Measurements from ENCODE around the gene MAK.
"Not testable (repeated sequence)": the region's sequence is repeated elsewhere in the genome, so short reads cannot be mapped to it uniquely, and the experiment has no call there.

Gene MAK

DNA sequence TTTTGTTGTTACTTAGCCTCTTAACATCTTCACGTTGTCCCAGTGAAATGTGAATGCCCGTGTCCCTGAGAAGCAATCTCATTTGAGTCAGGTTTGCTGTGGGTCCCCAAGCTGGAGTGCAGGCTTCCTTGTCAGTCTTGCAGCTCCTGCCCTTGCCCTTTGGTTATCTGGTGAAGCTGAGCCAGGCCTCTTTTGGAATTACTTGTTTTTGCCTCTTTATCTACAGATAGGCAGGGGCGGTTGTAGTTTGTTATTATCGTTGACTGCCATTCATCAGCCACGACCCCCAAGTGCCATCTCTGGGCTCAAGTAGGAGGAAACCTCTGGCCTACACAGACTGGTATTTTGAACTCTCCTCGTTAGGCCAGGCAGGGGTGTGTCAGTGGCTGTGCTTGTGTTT lies 113.3 kb downstream of the MAK start:
- no peak for DNase-seq

DNA sequence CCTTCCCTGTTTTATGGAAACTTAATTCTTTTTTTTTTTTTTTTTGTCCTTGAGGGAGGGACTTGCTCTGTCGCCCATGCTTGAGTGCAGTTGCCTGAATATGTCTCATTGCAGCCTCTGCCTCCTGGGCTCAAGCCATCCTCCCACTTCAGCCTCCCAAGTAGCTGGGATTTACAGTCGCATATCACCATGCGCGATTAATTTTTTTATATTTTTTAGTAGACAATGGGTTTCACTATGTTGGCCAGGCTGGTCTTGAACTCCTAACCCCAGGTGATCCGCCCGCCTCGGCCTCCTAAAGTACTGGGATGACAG lies 114.8 kb downstream of the MAK start:
- no peak for DNase-seq

DNA sequence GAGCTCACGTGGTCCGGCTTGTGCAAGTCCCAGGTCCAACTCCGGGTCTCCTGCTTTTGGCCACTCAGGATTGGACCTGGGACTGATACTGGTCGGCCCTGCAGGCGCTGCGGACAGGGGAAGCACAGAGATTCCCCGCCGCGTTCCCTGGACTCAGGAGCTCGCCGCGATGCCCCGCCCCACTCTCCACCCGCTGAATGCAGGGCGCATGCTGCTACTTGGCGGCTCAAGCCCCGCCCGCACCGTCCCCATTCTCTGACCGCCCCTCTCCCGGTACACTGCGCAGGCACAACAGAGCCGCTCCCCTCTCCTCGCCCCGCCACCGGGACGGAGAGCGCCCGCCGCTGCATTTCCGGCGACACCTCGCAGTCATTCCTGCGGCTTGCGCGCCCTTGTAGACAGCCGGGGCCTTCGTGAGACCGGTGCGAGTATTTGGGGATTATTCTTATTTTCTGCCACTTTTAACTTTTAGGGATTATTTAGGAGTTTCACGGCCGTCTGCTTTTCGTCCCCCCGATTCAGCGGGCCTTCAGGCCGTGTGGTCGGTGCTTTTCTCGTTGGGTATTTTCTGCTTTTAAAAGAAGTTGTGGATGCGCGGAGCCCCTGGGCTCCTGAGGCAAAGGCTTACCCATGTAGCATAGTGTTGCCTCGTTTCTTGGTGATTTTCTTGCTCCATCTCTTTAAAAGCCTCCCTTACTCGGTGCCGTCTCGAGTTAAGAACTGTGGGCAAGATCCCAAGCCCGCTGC lies 115.3 kb downstream of the MAK start, which contains the start of gene TMEM14C:
TMEM14C (plus strand) TSS at position 251 of the 747 bp plus-strand sequence. CDS start 1,544 bp downstream, outside the sequence.
- DNase-seq: peak; percentile 74 to 98 (median 94)

DNA sequence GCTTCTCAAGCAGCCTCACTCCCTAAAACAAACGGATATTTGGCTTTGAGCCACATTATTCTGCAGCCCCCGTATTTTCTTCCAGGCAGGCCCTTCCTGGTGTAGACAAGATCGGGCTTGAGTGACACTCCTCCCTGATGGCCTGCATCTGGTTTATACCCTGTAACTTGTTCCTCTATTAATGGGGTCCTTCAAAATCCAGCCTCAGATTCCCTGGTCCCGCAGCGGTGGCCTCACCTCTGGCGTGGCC lies 115.8 kb downstream of the MAK start:
- DNase-seq: no peak

DNA sequence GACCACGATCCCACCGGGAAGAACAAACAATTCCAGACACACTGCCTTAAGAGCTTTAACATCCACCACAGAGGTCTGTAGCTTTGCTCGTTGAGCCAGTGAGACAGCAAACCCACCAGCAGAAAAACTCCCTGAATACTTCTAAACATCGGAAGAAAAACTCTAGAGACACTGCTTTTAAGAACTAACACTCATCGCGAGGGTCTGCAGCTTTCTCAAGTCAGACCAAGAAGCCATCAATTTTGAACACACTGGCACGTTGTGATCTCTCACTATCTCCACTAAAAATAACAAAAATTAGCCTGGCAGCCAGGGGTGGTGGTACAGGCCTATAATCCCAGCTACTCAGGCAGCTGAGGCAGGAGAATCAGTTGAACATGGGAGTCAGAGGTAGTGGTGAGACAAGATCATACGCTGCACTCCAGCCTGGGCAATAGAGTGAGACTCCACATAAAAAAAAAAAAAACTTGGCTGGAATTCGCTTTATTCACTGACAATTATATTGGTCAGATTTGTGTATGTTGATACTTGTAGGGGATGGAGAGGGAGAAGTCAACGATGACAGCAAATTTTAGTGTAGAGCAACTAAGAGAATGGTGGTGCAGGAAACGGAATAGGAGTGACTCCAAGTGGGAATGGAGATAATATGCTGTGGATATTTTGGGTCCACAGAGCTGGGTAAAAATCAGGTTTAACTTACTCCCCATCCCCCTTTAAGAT lies 116.3 kb downstream of the MAK start:
- DNase-seq: no peak

DNA sequence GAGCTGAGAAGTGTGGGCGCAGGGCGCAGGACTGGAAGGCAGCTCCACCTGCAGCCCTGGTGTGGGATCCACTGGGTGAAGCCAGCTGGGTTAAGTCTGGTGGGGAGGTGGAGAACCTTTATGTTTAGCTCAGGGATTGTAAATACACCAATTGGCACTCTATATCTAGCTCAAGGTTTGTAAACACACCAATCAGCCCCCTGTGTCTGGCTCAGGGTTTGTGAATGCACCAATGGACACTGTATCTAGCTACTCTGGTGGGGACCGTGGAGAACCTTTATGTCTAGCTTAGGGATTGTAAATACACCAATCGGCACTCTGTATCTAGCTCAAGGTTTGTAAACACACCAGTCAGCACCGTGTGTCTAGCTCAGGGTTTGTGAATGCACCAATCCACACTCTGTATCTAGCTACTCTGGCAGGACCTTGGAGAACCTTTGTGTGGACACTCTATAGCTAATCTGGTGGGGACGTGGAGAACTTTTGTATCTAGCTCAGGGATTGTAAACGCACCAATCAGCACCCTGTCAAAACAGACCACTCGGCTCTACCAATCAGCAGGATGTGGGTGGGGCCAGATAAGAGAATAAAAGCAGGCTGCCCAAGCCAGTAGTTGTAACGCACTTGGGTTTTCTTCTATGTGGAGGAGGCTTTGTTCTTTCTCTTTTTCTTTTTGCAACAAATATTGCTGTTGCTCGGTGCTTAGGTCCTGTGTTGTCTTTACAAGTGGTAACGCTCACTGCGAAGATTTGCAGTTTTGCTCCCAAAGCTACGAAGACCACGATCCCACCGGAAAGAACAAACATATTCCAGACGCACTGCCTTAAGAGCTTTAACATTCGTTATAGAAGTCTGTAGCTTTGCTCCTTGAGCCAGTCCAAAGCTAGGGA lies 117.1 kb downstream of the MAK start:
- not testable (repeated sequence) for DNase-seq

DNA sequence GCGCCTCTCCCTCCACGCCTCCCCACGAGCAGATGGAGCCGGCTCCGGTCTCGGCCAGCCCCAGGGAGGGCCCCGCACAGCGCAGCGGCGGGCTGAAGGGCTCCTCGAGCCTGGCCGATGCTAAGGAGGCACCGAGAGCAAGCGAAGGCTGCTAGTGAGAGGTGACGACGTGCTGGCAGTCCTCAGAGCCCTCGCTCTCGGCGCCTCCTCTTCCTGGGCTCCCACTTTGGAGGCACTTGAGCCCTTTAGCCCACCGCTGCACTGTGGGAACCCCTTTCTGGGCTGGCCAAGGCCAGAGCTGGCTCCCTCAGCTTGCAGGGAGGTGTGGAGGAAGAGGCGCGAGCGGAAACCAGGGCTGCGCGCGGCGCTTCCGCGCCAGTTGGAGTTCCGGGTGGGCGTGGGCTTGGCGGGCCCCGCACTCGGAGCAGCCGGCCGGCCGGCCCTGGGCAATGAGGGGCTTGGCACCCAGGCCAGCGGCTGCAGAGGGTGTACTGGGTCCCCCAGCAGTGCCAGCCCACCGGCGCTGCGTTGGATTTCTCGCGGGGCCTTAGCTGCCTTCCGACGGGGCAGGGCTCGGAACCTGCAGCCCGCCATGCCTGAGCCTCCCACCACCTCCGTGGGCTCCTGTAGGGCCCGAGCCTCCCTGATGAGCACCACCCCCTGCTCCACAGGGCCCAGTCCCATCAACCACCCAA lies 117.9 kb downstream of the MAK start:
- DNase-seq: peak in 8 of 56 donors; percentile 10 to 29 (median 14)

DNA sequence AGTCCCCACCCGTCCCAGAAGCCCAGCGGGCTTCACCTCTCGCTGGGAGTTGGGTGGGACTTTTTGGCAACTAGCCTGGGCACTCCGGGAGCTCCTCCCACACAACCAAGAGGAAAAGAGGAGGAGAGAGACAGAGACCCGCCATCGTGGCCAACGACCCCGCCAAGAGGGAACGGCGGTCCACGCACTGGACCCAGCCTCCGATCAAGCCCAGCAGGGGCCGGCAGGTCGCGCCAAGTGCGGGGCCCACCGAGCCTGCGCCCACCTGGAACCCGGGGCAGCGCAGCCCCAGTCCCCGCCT lies 118.4 kb downstream of the MAK start:
- no peak for DNase-seq

DNA sequence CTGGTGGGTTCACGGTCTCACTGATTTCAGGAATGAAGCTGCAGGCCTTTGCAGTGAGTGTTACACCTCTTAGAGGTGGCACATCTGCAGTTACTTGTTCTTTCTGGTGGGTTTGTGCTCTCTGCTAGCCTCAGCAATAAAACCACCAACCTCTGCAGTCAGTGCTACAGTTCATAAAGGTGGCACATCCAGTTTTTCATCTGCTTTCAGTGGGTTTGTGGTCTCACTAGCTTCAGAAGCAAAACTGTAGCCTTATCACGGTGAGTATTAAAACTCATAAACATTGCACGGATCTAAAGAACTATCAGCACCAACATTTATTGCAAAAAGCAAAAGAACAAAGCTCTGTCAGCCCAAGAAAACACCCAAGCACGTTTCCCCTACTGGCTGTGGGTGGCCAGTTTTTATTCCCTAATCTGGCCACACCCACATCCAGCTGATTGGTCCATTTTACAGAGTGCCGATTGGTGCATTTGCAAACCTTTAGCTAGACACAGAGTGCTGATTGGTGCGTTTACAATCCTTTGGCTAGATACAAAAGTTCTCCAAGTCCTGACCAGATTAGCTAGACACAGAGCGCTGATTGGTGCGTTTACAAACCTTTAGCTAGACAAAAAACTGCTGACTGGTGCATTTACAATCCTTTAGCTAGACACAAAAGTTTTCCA lies 118.9 kb downstream of the MAK start:
- no peak for DNase-seq

DNA sequence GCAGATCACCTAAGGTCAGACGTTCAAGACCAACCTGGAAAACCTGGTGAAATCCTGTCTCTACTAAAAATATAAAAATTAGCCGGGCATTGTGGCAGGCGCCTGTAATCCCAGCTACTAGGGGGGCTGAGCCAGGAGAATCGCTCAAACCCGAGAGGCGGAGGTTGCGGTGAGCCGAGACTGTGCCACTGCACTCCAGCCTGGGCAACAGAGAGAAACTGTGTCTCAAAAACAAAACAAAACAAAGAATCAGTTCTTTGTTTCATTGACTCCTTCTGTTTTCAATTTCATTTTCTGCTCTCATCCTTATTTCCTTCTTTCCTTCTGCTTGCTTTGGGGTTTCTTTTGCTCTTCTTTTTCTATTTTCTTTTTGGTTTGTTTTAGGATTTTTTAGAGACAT lies 124.4 kb downstream of the MAK start:
- no peak for DNase-seq

All from nucleus accumbens (tissue), 56 donors.